ENCODE measurements around the gene APOA5. TPM values are rescaled to one million over a fixed set of nuclear protein-coding genes. Genes with fewer than 3 reads are reported as not detected.
"Not testable (repeated sequence)": the region's sequence is repeated elsewhere in the genome, so short reads cannot be mapped to it uniquely, and the experiment has no call there.

APOA5 gene, protein sequence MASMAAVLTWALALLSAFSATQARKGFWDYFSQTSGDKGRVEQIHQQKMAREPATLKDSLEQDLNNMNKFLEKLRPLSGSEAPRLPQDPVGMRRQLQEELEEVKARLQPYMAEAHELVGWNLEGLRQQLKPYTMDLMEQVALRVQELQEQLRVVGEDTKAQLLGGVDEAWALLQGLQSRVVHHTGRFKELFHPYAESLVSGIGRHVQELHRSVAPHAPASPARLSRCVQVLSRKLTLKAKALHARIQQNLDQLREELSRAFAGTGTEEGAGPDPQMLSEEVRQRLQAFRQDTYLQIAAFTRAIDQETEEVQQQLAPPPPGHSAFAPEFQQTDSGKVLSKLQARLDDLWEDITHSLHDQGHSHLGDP
- not detected in 2 replicates for total RNA-seq (2014; rRNA removed; shearing (Covaris generic))

DNA sequence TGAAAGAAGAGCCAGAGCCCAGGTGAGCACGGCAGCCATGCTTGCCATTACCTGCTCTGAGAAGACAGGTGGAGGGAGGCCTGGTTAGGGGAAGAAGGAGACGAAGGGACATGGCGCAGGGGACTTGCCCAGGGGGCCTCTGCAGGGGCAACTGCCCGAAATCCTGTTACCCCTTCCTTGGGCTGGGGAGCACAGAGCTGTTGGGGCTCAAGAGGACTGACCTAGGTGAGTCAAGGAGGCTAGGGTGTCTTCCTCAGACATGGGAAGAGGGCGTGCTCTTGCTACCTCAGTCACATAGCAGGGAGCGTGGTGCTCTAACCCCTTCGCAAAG is at the start of gene APOA5:
APOA5 (minus strand) TSS at position 67 of the 331 bp plus-strand sequence; CDS start at position 48, 19 bp downstream.
- H3K27ac ChIP-seq = no peak within 1 kb of the TSS
- H3K4me3 ChIP-seq = no peak within 1 kb of the TSS
- 0 out of 2 replicates have a peak, but pooled peaks cover 8% of the 10 kb centered on the region for H3K4me1 ChIP-seq (replicated peaks)
- H3K9me3 ChIP-seq (replicated peaks) = no peaks in the 10 kb centered on the region
- H3K27me3 ChIP-seq (replicated peaks) = no peaks in the 10 kb centered on the region
- H3K36me3 ChIP-seq = no peaks in the 10 kb centered on the region
- no peak for DNase-seq (ENCODE audit: low read depth in 1 of 2, low spot score in 2 of 2)

DNA sequence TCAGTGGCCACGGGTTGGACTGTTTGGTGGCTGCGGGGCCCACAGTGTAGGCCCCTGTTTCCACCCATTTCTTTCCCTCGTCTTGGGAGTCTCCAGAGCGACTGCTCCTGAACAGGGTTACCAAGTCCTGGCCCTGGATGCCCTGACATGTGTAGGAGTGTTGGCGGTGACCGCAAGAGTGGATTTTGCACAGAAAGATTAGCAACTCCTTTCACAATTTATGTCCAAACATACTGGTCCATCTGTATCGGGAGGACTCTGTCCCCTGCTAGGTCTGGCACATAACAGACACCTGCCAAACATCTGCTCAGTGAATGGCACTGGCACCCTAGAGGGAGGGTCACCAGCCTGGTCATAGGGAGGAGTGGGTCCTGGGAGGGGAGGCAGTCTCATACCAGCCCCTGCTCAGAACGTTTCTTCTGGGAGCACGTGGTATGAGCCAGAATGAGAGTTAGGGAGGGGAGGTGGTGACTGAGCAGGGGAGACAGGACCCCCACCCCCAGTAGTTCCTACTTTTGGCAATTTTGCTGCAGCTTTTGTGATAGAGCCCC is 49.1 kb upstream of the APOA5 start:
- Histone ChIP-seq H3K27ac (no peak overlapping the region), H3K36me3 (no peaks in the 10 kb centered on the region), H3K4me1 (replicated peaks) (peaks cover 5% of the 10 kb centered on the region), H3K9me3 (replicated peaks) (no peaks in the 10 kb centered on the region), H3K4me3 (no peak overlapping the region), H3K27me3 (replicated peaks) (no peaks in the 10 kb centered on the region)
- DNase-seq (ENCODE audit: low read depth in 1 of 2, low spot score in 2 of 2) = no peak

DNA sequence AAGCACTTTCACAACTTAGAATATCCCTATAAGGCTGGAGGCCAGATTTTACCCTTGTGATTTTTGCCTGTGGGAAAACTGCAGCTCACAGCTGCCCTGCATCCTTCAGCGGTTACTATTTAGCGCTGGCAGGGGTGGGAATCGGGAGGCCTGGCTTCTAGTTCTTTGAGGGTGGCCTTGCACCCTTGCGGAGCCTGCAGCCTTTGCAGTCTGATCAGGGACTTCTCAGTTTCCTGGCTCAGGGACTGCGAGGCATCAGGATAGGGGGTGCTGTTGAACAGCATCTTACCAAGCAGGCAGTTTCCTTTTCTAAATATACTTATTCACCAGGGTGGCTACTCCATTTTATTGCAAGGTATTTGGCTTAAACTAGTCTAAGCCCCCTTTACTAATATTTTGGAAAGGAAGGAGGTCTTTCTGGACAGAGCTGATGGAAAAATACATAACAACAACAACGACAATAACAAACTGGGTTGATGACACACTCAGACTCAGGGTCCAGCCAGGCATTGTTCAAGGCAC is 48.6 kb upstream of the APOA5 start:
- Histone ChIP-seq H3K4me1 (replicated peaks) (peaks cover 10% of the 10 kb centered on the region), H3K36me3 (no peaks in the 10 kb centered on the region), H3K9me3 (replicated peaks) (no peaks in the 10 kb centered on the region), H3K4me3 (no peak overlapping the region), H3K27me3 (replicated peaks) (no peaks in the 10 kb centered on the region), H3K27ac (no peak overlapping the region)
- no peak for DNase-seq (ENCODE audit: low read depth in 1 of 2, low spot score in 2 of 2)

DNA sequence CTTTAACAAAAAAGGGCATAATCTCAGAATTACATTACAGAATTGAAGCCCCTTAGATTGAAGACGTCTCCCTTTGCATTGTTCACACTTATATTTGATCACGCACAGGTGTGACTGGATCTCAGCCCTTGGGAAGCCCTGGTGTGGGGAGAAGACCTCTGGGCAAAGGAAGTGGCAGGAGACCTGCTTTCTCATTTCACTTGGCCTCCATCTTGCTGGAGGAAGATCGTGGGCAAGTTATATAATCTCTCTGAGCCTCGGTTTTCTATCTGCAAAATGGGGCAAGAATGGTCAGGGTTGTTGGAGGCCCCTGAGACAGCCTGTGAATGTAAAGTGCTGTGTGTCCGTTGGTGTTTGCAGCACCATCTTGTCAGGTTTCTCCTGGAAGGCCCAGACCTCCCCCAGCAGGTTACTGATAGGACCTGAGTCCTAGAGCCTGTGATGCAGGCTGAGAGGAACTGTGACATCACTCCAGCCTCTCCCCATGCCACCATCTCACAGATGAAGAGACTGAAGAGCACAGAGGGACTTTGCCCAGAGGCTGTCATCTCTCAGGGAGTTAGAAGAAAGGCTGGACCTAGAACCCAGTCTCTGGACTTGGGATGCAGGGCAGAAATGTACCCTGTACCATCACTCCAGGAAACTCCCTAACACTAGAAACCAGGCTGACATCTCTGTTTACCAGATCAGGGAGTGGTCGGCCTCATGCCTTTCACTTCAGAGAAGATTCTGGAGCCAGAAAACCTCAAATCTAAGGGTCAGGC is 46.8 kb upstream of the APOA5 start:
- H3K4me1 ChIP-seq (replicated peaks) = peaks cover 12% of the 10 kb centered on the region
- H3K9me3 ChIP-seq (replicated peaks) = no peaks in the 10 kb centered on the region
- H3K27ac ChIP-seq = no peak overlapping the region
- no peaks in the 10 kb centered on the region for H3K27me3 ChIP-seq (replicated peaks)
- DNase-seq (ENCODE audit: low read depth in 1 of 2, low spot score in 2 of 2) = no peak
- H3K36me3 ChIP-seq = no peaks in the 10 kb centered on the region
- no peak overlapping the region for H3K4me3 ChIP-seq

DNA sequence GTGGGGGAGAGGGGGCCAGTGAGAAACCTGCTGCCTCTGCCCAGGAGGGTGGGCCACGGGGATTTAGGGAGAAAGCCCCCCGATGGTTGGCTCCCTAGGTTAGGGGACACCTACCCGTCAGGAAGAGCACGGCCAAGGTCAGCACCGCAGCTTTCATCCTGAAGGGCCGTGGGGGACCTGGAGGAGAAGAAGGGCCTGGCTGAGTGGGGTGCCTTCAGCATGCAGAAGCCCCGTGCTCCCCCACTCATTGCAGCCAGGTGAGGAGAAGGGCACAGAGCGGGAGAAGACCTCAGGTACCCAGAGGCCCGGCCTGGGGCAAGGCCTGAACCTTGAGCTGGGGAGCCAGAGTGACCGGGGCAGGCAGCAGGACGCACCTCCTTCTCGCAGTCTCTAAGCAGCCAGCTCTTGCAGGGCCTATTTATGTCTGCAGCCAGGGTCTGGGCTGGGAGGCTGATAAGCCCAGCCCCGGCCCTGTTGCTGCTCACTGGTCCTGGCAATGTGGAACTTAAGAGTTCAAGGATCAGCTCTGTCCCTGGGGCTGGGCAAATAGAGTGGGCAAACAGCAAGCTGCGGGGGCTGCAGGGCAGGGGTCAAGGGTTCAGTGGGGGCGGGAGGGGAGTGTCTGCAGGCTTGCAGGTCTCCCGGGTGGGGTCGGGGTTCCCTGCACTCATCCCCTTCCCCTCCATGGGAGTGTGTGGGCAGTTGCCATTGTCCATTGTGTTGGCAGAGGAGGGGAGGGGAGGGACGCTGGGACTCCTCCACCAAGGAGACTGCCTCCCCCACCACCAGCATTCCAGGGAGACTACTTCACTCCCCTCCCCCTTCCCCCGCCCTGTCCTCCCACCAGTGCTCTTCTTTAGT is 45.8 kb upstream of the APOA5 start, which contains the start of gene APOA1:
APOA1 (minus strand) TSS at position 392 of the 861 bp plus-strand sequence; CDS start at position 157, 235 bp downstream.
- Histone ChIP-seq H3K27ac (no peak within 1 kb of the TSS), H3K36me3 (no peaks in the 10 kb centered on the region), H3K9me3 (replicated peaks) (no peaks in the 10 kb centered on the region), H3K27me3 (replicated peaks) (no peaks in the 10 kb centered on the region), H3K4me3 (no peak within 1 kb of the TSS), H3K4me1 (replicated peaks) (peaks cover 12% of the 10 kb centered on the region)
- DNase-seq (ENCODE audit: low read depth in 1 of 2, low spot score in 2 of 2) = no peak

DNA sequence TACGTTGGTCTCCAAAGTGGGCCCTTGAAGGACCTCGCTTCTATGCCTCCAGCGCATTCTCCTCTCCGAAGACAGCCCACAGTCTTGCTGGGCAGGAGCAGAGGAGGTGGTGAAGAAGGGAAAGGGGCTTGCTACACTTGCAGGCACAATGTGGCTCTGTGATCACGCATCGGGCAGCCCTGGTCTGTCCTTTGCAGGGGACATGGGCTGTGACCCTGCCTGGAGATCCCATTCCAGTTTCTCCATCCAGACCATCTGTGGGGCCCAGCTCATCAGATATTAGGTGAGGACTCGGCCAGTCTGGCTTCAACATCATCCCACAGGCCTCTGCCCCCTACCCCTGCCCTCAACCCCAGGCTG is 44.9 kb upstream of the APOA5 start:
- Histone ChIP-seq H3K4me3 (no peak overlapping the region), H3K27me3 (replicated peaks) (no peaks in the 10 kb centered on the region), H3K27ac (no peak overlapping the region), H3K36me3 (no peaks in the 10 kb centered on the region), H3K9me3 (replicated peaks) (no peaks in the 10 kb centered on the region), H3K4me1 (replicated peaks) (peaks cover 12% of the 10 kb centered on the region)
- DNase-seq (ENCODE audit: low read depth in 1 of 2, low spot score in 2 of 2) = no peak

DNA sequence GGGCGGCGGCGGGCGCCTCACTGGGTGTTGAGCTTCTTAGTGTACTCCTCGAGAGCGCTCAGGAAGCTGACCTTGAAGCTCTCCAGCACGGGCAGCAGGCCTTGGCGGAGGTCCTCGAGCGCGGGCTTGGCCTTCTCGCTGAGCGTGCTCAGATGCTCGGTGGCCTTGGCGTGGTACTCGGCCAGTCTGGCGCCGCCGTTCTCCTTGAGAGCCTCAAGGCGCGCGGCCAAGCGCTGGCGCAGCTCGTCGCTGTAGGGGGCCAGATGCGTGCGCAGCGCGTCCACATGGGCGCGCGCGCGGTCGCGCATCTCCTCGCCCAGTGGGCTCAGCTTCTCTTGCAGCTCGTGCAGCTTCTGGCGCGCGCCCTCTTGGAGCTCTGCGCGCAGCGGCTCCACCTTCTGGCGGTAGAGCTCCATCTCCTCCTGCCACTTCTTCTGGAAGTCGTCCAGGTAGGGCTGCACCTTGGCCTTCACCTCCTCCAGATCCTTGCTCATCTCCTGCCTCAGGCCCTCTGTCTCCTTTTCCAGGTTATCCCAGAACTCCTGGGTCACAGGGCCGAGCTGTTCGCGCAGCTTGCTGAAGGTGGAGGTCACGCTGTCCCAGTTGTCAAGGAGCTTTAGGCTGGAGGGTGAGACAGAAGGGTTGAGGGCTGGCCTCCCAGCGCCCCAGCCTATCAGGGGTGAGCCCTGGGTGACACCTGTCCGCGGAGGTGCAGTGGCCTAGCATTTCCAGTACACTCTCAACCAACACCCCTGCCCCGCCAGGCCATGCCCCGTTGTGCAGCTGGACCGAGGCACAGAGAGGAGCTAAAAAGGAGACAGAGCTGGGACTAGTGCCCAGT is 44.3 kb upstream of the APOA5 start:
- H3K4me3 ChIP-seq = peak overlapping the region; percentile 8; the same call in 1 of the 2 replicates
- peaks cover 12% of the 10 kb centered on the region for H3K4me1 ChIP-seq (replicated peaks)
- no peaks in the 10 kb centered on the region for H3K36me3 ChIP-seq
- H3K27ac ChIP-seq = peak overlapping the region; percentile 24; the same call in 1 of the 2 replicates
- peak; percentile 73 to 87 for DNase-seq (ENCODE audit: low read depth in 1 of 2, low spot score in 2 of 2)
- no peaks in the 10 kb centered on the region for H3K27me3 ChIP-seq (replicated peaks)
- H3K9me3 ChIP-seq (replicated peaks) = no peaks in the 10 kb centered on the region

DNA sequence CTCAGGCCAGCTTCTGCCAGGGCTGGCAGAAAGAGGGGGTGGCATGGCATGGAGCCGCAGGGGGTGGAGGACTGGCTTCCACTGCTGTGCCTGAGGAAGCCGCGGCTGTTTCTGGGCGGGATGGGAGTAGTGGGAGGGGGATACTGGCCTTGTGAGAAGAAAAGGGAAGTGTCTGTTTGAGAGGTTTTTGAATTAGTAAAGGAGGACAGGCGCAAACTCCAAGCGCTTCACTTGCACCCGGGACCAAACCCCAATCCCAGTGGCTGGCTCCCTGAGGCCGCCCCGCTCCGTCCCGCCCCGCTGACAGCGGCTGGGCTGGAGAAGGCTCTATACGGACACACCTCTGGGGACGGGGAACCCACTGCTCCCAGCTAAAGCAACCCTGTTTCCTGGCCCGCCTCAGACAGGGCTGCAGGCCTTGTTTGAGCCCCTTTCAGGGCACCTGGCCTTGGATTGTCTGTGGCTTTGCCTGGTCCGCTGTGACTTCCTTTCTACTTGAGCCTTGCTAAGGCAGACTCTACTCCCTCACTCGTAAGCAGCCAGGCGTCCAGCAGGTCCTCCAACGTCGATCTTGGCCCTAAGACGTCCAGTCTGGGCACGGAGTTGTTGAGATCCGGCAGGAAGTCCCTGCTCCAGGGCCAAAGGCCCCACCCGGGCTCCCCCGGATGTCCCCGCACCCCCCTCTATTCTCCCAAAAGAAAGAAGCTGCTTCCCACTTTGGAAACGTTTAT is 43.5 kb upstream of the APOA5 start:
- no peak for DNase-seq (ENCODE audit: low read depth in 1 of 2, low spot score in 2 of 2)
- Histone ChIP-seq H3K9me3 (replicated peaks) (no peaks in the 10 kb centered on the region), H3K27ac (peak overlapping the region; percentile 24; the same call in 1 of the 2 replicates), H3K36me3 (no peaks in the 10 kb centered on the region), H3K4me3 (peak overlapping the region; percentile 8; the same call in 1 of the 2 replicates), H3K4me1 (replicated peaks) (peaks cover 12% of the 10 kb centered on the region), H3K27me3 (replicated peaks) (no peaks in the 10 kb centered on the region)

DNA sequence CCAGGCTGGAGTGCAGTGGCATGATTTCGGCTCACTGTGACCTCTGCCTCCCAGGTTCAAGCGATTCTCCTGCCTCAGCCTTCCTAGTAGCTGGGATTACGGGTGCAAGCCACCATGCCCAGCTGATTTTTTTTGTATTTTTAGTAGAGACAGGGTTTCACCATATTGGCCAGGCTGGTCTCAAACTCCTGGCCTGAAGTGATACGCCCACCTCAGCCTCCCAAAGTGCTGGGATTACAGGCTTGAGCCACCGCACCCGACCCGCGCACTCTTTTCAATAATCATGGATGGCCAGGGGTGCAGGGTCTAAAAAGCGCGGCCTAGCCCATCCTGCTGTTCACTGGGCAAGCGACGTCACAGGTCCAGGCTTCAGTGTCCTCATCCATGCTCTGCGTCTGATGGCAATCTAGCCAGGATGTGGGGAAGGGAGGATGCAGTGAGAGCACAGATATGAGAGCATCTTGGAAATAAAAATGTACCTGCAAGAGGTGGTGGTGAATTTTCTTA is 42.9 kb upstream of the APOA5 start:
- not testable (repeated sequence) for H3K4me3 ChIP-seq; H3K27ac ChIP-seq; DNase-seq (ENCODE audit: low read depth in 1 of 2, low spot score in 2 of 2); H3K27me3 ChIP-seq (replicated peaks); H3K9me3 ChIP-seq (replicated peaks); H3K36me3 ChIP-seq
- H3K4me1 ChIP-seq (replicated peaks) = peaks cover 12% of the 10 kb centered on the region

DNA sequence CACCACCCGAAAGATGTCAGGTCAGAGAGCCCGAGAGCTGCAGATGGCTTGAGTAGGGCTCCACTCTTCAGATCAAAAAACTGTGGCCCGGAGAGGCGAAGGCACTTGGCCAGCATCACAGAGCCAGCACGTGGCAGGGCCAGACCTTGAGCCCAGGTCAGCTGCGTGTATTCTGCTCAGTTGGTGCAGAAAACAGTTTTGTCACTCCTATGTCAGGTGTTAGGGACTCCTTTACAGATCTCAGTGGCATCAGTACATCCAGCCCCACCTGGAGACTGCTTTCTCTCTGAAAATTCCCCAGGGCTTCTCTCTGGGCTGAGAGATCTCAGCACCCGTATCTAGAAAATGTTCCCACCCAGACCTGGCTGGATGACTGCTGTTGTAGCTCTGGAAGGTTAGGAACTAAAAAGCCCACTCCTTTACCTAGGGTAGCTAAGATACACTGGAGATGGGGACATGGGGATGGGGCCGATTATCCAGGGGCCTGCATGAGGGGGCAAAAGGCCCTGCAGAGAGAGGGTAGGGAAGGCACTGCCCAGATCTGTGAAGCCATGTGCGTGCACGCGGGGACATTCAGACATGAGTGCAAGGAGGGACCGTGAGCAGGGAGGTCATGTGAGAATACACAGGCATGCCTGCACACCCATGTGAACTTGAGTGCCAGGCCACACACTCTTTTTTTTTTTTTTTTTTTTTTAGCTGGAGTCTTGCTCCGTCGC is 42.3 kb upstream of the APOA5 start:
- H3K27me3 ChIP-seq (replicated peaks) = no peaks in the 10 kb centered on the region
- H3K9me3 ChIP-seq (replicated peaks) = no peaks in the 10 kb centered on the region
- H3K4me1 ChIP-seq (replicated peaks) = peaks cover 12% of the 10 kb centered on the region
- H3K36me3 ChIP-seq = no peaks in the 10 kb centered on the region
- DNase-seq (ENCODE audit: low read depth in 1 of 2, low spot score in 2 of 2) = no peak
- H3K4me3 ChIP-seq = no peak overlapping the region
- H3K27ac ChIP-seq = no peak overlapping the region

DNA sequence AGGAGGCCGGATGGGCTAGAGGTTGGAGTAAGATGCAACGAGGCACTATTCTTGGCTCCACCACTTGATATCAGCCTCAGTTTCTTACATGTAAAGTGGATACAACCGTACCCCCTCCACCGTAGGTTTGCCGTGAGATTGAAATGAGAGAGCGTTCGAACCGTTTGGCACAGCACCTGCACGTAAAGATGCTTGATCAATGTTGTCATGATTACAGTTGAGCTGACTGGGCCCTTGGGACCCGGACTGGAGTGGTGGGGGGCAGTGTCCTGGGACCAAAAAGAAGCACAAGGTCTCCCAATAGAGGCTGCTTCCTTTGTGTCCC is 41.8 kb upstream of the APOA5 start:
- Histone ChIP-seq H3K27me3 (replicated peaks) (no peaks in the 10 kb centered on the region), H3K4me1 (replicated peaks) (peaks cover 12% of the 10 kb centered on the region), H3K27ac (no peak overlapping the region), H3K9me3 (replicated peaks) (no peaks in the 10 kb centered on the region), H3K36me3 (no peaks in the 10 kb centered on the region), H3K4me3 (no peak overlapping the region)
- DNase-seq (ENCODE audit: low read depth in 1 of 2, low spot score in 2 of 2) = no peak

Measured in SJSA1 (cell line).